HG03064 (cell line): ENCODE measurements around the gene WDFY3.

ENCODE experiments used
- ATAC-seq: cut with Tn5 transposase; IDR thresholded peaks from one replicate; pipeline ENCODE4 v1.9.1; 2021; ENCODE audit warnings: low read depth; ENCODE audit not compliant: unreplicated experiment

The WDFY3 gene

DNA sequence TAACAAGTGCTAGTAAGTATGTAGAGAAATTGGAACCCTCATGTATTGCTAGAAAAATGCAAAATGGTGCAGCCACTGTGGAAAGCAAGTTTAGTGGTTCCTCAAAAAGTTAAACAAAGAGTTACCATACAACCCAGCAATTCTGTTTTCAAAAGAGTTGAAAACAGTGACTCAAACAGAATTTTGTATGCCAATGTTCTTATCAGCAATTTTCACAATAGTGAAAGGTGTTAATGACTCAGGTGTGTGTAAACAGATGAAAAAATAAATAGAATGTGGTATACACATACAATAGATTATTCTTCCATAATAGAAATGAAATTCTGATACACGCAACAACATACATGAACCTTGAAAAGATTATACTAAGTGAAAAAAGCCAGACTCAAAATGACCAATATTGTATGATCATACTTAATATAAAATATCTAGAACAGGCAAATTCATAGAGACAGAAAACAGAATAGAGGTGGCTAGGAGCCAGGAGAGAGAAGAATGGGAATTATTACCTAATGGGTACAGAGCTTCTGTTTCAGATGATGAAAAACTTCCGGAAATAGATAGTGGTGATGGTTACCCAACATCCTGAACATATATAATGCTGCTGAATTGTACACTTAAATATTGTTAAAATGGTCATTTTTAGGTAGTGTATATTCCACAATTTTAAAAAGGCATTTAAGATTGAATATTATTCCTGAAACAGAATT lies 51.6 kb downstream of the WDFY3 start:
- ATAC-seq = no peak

GRCh38 chr4:84913176-84913575 lies 53.3 kb downstream of the WDFY3 start:
- no peak for ATAC-seq

GRCh38 chr4:84912741-84913140 lies 53.7 kb downstream of the WDFY3 start:
- ATAC-seq = no peak

DNA sequence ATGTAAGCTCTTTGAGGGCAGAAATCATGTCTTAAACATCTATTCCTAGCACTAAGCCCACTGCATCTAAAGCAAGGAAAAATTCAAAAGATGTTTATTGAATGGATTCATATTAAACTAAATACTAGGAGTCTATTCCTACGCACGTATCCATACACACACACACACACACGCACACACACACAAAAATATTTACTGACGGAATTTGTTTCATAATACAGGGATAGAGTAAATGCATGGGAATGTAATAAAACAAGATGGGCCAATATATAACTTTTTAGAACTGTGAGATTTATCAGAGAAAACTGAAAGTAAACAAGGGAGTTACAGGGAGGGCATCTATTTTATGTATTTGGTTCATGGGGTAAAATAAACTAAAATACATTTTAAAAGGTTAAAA lies 57.6 kb downstream of the WDFY3 start:
- ATAC-seq = no peak

DNA sequence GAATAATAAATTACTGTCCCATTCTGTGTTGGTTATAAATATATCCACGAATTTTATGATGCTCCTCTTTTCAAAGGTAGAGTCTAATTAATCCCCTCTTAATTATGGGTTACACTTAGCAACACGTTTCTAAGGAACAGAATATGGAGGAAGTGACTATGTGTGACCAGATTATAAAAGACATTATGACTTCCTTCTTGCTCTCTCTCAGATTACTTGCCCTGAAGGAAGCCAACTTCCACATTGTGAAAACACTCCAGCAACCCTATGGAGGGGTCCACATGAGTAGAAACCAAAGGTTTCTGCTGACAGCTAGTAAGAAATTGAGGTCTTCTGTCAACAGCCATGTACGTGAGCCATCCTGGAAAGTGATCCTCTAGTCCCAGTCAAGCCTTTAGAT lies 59.3 kb downstream of the WDFY3 start:
- ATAC-seq = no peak

GRCh38 chr4:84905646-84906045 lies 60.8 kb downstream of the WDFY3 start:
- no peak for ATAC-seq

DNA sequence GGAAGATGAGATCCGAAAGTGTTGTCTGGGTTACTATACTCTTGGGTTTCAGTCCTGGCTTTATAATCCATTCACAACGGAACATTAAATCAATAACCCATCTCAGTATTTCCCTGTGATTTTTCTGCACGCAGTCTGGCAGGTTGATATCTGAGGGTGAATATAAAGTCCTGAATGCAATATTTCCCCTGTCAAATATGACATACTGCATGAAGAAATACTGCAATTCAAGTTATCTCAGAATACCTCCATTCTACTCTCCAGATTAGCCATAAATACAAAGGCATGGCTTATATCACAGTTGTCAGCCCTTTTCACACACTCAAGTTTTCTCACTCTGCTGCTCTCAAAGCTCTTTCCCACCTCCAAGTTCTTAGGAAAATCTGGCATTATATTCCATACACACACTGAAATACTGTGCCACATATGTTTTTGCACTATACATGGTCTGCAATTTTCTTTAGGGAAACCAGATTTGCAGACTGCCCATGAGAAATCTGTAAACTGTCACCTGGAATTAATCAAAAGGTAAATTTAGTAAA lies 64.7 kb downstream of the WDFY3 start:
- ATAC-seq = no peak

DNA sequence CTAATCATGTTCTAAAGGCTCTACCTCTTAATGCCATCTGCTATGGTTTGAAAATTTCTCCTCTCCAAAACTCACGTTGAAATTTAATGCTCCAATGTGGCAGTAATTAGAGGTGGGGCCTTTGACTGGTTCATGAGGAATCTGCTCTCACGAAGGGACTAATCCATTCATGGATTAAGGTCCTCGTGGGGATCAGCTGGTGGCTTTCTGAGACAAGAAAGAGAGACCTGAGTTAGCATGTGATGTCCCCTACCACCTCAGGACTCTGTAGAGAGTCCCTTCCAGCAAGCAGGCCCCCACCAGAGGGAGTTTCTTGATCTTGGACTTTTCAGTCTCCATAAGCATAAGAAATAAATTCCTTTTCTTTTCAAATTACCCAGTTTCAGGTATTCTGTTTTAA lies 65.3 kb downstream of the WDFY3 start:
- ATAC-seq = no peak

DNA sequence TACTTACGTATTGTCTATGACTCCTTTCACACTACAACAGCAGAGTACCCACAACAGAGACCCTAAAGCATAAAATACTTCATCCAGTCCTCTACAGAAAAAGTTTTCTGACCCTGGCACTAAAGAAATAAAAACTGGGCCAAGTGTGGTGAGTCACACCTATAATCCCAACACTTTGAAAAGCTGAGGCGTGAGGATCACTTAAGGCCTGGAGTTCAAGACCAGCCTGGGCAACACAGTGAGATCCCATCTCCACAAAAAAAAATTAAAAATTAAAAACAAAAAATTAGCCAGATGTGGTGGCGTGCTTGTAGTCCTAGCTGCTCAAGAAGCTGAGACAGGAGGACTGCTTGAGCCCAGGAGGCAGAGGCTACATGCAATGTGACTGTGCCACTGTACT lies 66.9 kb downstream of the WDFY3 start:
- no peak for ATAC-seq

DNA sequence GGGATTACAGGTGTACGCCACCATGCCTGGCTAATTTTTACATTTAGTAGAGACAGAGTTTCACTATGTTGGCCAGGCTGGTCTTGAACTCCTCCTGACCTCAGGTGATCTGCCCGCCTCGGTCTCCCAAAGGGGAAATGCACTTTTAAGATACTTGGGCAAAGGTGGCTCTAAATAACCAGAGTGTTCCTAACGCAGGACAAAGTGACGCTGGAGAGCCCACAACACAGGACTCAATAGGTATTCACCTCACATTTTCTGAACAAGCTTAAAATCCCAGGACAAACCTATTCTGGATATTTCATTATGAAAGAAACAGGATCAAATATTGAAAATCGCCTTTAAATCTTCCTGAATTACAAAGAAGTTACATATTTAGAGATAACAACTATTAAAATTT lies 69.0 kb downstream of the WDFY3 start:
- ATAC-seq = no peak

- no peak for ATAC-seq
Measured at GRCh38 chr4:84895283-84895682, 71.2 kb downstream of the WDFY3 start.

- ATAC-seq = no peak
Measured at GRCh38 chr4:84894621-84895020, 71.9 kb downstream of the WDFY3 start.

DNA sequence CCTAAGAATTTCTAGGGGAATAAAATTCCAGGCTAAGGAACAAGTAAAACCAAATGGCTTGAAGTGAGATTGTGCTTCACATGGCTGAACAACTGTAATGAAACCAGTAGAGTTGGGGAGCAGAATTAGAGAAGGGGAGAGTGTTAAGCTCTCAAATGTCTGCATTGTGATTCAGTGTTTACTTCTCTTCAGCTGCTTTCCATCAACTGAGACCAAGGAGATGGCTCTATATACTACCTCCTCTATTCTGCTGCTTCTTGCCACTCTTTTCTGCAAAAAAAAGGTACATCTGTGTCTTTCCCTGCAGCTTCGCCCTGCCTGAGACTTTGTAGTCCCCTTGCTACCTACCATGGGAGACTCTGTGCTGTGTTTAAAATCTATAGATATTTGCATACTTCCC lies 73.5 kb downstream of the WDFY3 start:
- ATAC-seq = no peak

DNA sequence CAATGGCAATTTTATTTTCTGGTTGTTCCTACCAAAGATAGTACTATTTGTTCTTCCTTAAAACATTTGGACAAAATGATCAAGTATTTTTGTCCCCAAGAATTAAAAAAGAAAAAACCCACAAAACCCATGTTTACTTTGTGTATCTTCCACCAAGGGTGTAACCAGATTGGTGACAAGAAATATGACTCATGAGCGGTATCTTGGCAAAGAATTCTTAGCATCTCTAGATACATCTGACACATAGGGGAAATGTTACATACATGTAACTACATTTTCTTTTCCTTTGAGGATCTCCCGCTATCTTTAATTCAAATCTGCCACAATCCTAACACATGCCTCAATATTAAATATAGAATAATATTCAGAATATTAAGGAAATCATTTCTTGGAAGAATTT lies 78.7 kb downstream of the WDFY3 start:
- no peak for ATAC-seq

GRCh38 chr4:84879651-84880200 lies 86.8 kb downstream of the WDFY3 start:
- no peak for ATAC-seq

- no peak for ATAC-seq
Measured at GRCh38 chr4:84878546-84878945, 87.9 kb downstream of the WDFY3 start.

DNA sequence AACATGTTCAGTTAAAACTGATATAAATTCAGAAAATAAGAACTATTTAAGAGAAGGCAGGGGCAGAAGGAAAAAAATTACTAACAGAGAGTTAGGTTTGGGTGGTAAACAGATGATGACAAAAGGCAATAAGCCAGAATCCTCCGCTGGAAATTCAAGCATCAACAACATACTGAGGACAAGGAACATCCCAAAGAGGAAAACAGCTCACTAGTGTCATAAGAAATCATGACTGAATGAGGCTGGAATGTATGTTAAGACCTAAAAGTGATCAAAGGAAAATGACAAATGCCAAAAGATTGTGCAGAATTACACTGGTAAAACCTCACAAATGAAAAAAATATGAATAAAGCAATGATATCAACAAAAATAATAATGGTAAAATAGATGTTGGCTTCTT lies 88.4 kb downstream of the WDFY3 start:
- ATAC-seq = no peak

GRCh38 chr4:84877051-84877833 lies 89.2 kb downstream of the WDFY3 start:
- ATAC-seq = no peak

DNA sequence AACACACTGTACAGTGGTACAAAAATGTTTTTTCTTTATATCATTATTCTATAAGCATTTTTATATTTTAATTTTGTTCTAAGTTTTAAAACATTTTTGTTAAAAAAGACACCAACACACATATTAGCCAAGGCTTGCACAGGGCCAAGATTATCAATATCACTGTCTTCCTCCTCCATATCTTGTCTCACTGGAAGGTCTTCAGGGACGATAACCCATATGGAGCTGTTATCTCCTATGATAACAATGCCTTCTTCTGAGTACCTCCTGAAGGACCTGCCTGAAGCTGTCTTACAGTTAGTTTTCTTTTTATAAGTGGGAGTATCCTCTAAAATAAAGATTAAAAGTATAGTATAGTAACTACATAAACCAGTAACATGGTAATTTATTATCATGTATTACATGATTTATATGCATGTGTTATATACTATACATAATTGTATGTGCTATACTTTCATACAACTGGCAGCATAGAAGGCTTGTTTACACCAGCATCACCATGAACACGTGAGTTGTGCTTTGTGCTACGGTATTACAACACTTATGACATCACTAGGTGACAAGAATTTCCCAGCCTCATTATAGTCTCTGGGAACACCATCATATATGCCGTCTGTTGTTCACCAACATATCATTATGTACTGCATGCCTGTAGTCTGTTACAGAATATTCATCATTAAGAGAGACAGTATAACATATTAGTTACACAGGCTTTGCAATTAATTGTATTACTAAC lies 90.7 kb downstream of the WDFY3 start:
- no peak for ATAC-seq

DNA sequence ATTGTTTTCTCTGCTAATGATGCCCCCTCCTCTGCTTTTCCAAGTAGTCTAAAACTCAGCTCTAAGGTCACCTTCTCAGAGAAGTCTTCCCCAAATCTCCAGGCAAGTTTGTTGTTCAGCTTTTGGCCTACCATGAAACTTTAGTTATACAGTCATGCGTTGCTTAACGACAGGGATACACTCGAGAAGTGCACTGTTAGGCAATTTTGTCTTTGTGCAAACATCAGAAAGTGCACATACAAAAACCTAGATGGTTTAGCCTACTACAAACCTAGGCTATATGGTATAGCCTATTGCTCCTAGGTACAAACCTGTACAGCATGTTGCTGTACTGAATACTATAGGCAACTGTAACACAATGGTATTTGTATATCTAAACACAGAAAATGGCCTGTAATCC lies 91.9 kb downstream of the WDFY3 start:
- no peak for ATAC-seq
